KMS-11 (cell line): ENCODE measurements around the gene C1orf53.

Source experiments
- H2AFZ ChIP-seq: fragments of 200-600 bp; sonication (generic); 2 replicates; pipeline ENCODE4 v1.6.1; 2016; ENCODE audit warnings: antibody characterized with exemption, mixed run types, low read depth
- H3K27ac ChIP-seq: fragments of 200-600 bp; sonication (generic); 2 replicates; pipeline ENCODE4 v1.6.1; 2016; ENCODE audit warnings: mild to moderate bottlenecking, mixed run types
- H3K27me3 ChIP-seq: fragments of 200-600 bp; sonication (generic); 2 replicates; pipeline ENCODE4 v1.6.1; 2017; ENCODE audit warnings: mild to moderate bottlenecking, low read depth, mixed run types, moderate library complexity; ENCODE audit not compliant: insufficient read depth
- H3K36me3 ChIP-seq: fragments of 200-600 bp; sonication (generic); 2 replicates; pipeline ENCODE4 v1.6.1; 2017; ENCODE audit warnings: mild to moderate bottlenecking, mixed run types; ENCODE audit not compliant: insufficient read depth
- H3K4me1 ChIP-seq: fragments of 200-600 bp; sonication (generic); 2 replicates; pipeline ENCODE4 v1.6.1; 2016; ENCODE audit warnings: mild to moderate bottlenecking, low read depth, mixed run types; ENCODE audit not compliant: poor library complexity, severe bottlenecking
- H3K4me2 ChIP-seq: fragments of 200-600 bp; sonication (generic); 2 replicates; pipeline ENCODE4 v1.7.0; 2016; ENCODE audit warnings: mild to moderate bottlenecking, mixed run types
- H3K4me3 ChIP-seq: fragments of 200-600 bp; sonication (generic); IDR thresholded peaks from 2 replicates; pipeline ENCODE4 v1.6.1; 2017; ENCODE audit warnings: low read depth, low read length, mixed read lengths; ENCODE audit not compliant: insufficient read depth
- H3K79me2 ChIP-seq: fragments of 200-600 bp; sonication (generic); 2 replicates; pipeline ENCODE4 v1.6.1; 2016; ENCODE audit warnings: low read depth, mixed run types; ENCODE audit not compliant: insufficient read depth
- H3K9ac ChIP-seq: fragments of 200-600 bp; sonication (generic); 2 replicates; pipeline ENCODE4 v1.6.1; 2016; ENCODE audit warnings: mild to moderate bottlenecking, mixed run types
- H4K20me1 ChIP-seq: fragments of 200-600 bp; sonication (generic); 2 replicates; pipeline ENCODE4 v1.6.1; 2016; ENCODE audit warnings: mild to moderate bottlenecking, mixed run types; ENCODE audit not compliant: insufficient read depth
- CTCF ChIP-seq: fragments of 200-600 bp; sonication (generic); conservative IDR thresholded peaks from 2 replicates; pipeline ENCODE4 v1.6.1; 2017; ENCODE audit warnings: low read depth, mild to moderate bottlenecking, antibody characterized with exemption, low read length, moderate library complexity, mixed read lengths

Gene C1orf53

GRCh38 chr1:197862671-197863070 is 39.8 kb upstream of the C1orf53 start:
- H2AFZ ChIP-seq, result no peak overlapping the region
- TF ChIP-seq CTCF, result no peak
- no peak overlapping the region for H3K4me2 ChIP-seq
- H3K9ac ChIP-seq, result no peak overlapping the region
- H3K79me2 ChIP-seq, result no peaks in the 10 kb centered on the region
- no peaks in the 10 kb centered on the region for H4K20me1 ChIP-seq
- no peaks in the 10 kb centered on the region for H3K27me3 ChIP-seq
- H3K27ac ChIP-seq, result no peak overlapping the region
- H3K4me1 ChIP-seq, result no peaks in the 10 kb centered on the region
- H3K4me3 ChIP-seq, result no peak overlapping the region
- no peaks in the 10 kb centered on the region for H3K36me3 ChIP-seq

DNA sequence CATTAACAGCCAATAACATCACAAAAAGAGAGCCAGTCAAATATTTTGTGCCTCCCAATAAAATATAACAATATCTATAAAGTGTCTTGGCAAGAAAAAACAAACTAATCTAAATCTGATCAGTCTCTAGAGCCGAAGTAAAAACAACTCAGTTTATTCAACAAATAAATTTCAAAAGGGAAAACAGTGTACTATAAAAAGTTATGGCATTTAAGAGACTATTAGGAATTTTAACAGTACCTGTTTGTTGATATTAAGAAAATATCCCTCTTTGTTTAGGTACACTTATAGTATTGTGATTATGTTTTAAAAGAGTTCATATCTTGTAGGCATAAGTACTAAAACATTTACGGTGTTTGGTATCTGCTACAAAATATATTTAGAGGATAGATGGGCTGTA is 36.6 kb upstream of the C1orf53 start:
- Histone ChIP-seq H3K27me3 (no peaks in the 10 kb centered on the region), H3K36me3 (no peaks in the 10 kb centered on the region)

GRCh38 chr1:197868751-197869489 is 33.5 kb upstream of the C1orf53 start:
- Histone ChIP-seq H3K4me2 (no peak overlapping the region), H3K79me2 (no peaks in the 10 kb centered on the region), H3K9ac (no peak overlapping the region), H3K36me3 (no peaks in the 10 kb centered on the region), H4K20me1 (no peaks in the 10 kb centered on the region), H3K27me3 (no peaks in the 10 kb centered on the region), H3K4me3 (no peak overlapping the region), H3K4me1 (no peaks in the 10 kb centered on the region), H3K27ac (no peak overlapping the region), H2AFZ (0 out of 2 replicates have a peak overlapping the region, but pooled peaks have one; percentile 0)
- peak; percentile 73 for TF ChIP-seq CTCF

More for the DNA sequence above, 36.6 kb upstream of the C1orf53 start:
- no peaks in the 10 kb centered on the region for H3K79me2 ChIP-seq
- TF ChIP-seq CTCF, result no peak
- H3K4me2 ChIP-seq, result no peak overlapping the region
- H3K27ac ChIP-seq, result no peak overlapping the region
- H3K4me1 ChIP-seq, result no peaks in the 10 kb centered on the region
- H2AFZ ChIP-seq, result no peak overlapping the region
- H3K4me3 ChIP-seq, result no peak overlapping the region
- H4K20me1 ChIP-seq, result no peaks in the 10 kb centered on the region
- H3K9ac ChIP-seq, result no peak overlapping the region

DNA sequence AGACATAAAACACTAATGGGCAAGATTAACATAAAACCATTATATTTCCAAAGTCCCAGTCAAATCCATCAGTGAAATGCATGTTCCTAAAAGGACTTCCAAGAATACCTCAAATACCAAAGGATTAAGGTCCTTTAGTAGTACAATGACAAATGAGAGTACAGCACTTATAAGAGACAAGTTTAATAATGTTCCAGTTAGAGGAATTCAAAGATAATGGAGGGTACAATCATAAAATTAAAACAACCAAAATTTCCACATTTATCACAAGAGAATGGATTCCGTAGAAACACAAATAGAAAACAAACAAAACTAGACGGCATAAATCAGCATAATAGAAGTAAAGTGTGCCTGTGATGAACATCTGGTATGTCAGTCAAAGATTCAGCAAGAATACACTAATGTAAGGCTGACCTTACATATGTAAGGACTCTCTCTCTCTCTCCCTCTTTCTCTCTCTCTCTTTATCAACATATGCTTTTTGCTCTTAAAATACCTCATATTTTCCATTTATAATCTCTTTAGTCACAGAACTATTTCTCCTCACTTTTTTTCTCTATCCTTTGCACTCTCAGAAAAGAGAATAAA is 32.8 kb upstream of the C1orf53 start:
- no peak for TF ChIP-seq CTCF
- Histone ChIP-seq H3K79me2 (no peaks in the 10 kb centered on the region), H3K4me2 (no peak overlapping the region), H3K36me3 (no peaks in the 10 kb centered on the region), H3K27me3 (no peaks in the 10 kb centered on the region), H2AFZ (no peak overlapping the region), H3K27ac (no peak overlapping the region), H3K4me1 (no peaks in the 10 kb centered on the region), H3K4me3 (no peak overlapping the region), H4K20me1 (no peaks in the 10 kb centered on the region), H3K9ac (no peak overlapping the region)
